RWPE2 (cell line): ENCODE measurements around the gene NEURL1.

Experiments
- ATAC-seq: fragments of 200-7000 bp; cut with Tn5 transposase; 3 replicates; pipeline ENCODE4 v1.9.1; 2021; ENCODE audit warnings: low read depth
- DNase-seq: peaks from one replicate; pipeline ENCODE4 v3.0.0-alpha.2; 2020; ENCODE audit warnings: low spot score
- H3K27ac ChIP-seq: fragments of 450-650 bp; 2 replicates; pipeline ENCODE4 v1.5.1; 2017; ENCODE audit warnings: mild to moderate bottlenecking; ENCODE audit not compliant: poor library complexity, severe bottlenecking
- H3K27me3 ChIP-seq: fragments of 250-450 bp; sonication (Bioruptor Pico); 2 replicates; pipeline ENCODE4 v1.5.1; 2021; ENCODE audit warnings: mild to moderate bottlenecking, moderate library complexity; ENCODE audit not compliant: insufficient read depth, poor library complexity, severe bottlenecking
- H3K36me3 ChIP-seq: fragments of 250-450 bp; sonication (Bioruptor Pico); 2 replicates; pipeline ENCODE4 v1.5.1; 2020; ENCODE audit warnings: low read depth, mild to moderate bottlenecking, moderate library complexity
- H3K4me1 ChIP-seq: fragments of 250-450 bp; sonication (Bioruptor Pico); 2 replicates; pipeline ENCODE4 v1.5.1; 2021; ENCODE audit warnings: mild to moderate bottlenecking, moderate library complexity; ENCODE audit not compliant: insufficient read depth, poor library complexity, severe bottlenecking
- H3K4me3 ChIP-seq: fragments of 250-450 bp; sonication (Bioruptor Pico); 2 replicates; pipeline ENCODE4 v1.5.1; 2021; ENCODE audit warnings: mild to moderate bottlenecking, moderate library complexity; ENCODE audit not compliant: severe bottlenecking
- H3K9me3 ChIP-seq: fragments of 250-450 bp; sonication (Bioruptor Pico); 2 replicates; pipeline ENCODE4 v1.5.1; 2021; ENCODE audit warnings: mild to moderate bottlenecking, moderate library complexity; ENCODE audit not compliant: severe bottlenecking
- CTCF ChIP-seq: fragments of 450-650 bp; IDR thresholded peaks from one replicate; pipeline ENCODE4 v1.5.1; 2017; ENCODE audit warnings: mild to moderate bottlenecking, moderate library complexity; ENCODE audit not compliant: poor library complexity, severe bottlenecking

NEURL1 gene

GRCh38 chr10:103622286-103622685 is 128.8 kb downstream of the NEURL1 start:
- peaks cover 33% of the 10 kb centered on the region for H3K36me3 ChIP-seq
- no peak for TF ChIP-seq CTCF

GRCh38 chr10:103622935-103623574 is 129.6 kb downstream of the NEURL1 start:
- Histone ChIP-seq H3K9me3 (no peaks in the 10 kb centered on the region), H3K27ac (no peak overlapping the region), H3K4me1 (no peaks in the 10 kb centered on the region), H3K27me3 (no peaks in the 10 kb centered on the region), H3K36me3 (peaks cover 41% of the 10 kb centered on the region), H3K4me3 (no peak overlapping the region)
- DNase-seq = no peak
- no peak for TF ChIP-seq CTCF
- ATAC-seq = no peak

More at GRCh38 chr10:103622286-103622685, 128.8 kb downstream of the NEURL1 start:
- DNase-seq (no peak), ATAC-seq (no peak)
- no peak overlapping the region for H3K27ac ChIP-seq
- H3K9me3 ChIP-seq = no peaks in the 10 kb centered on the region
- H3K27me3 ChIP-seq = no peaks in the 10 kb centered on the region
- no peak overlapping the region for H3K4me3 ChIP-seq
- no peaks in the 10 kb centered on the region for H3K4me1 ChIP-seq

- H3K4me3 ChIP-seq = no peak overlapping the region
- no peak for TF ChIP-seq CTCF
- H3K27ac ChIP-seq = no peak overlapping the region
- no peak for DNase-seq
- no peaks in the 10 kb centered on the region for H3K4me1 ChIP-seq
- no peak for ATAC-seq
- H3K9me3 ChIP-seq = no peaks in the 10 kb centered on the region
- H3K36me3 ChIP-seq = peaks cover 40% of the 10 kb centered on the region
- no peaks in the 10 kb centered on the region for H3K27me3 ChIP-seq
These were observed 132.7 kb downstream of the NEURL1 start for GRCh38 chr10:103626178-103626577.

GRCh38 chr10:103627111-103627892 is 133.8 kb downstream of the NEURL1 start:
- Histone ChIP-seq H3K36me3 (peaks cover 39% of the 10 kb centered on the region), H3K27me3 (no peaks in the 10 kb centered on the region), H3K9me3 (no peaks in the 10 kb centered on the region), H3K27ac (no peak overlapping the region), H3K4me3 (no peak overlapping the region), H3K4me1 (no peaks in the 10 kb centered on the region)
- ATAC-seq (no peak), DNase-seq (no peak)
- TF ChIP-seq CTCF = no peak

GRCh38 chr10:103627893-103628292 is 134.4 kb downstream of the NEURL1 start:
- ATAC-seq (no peak), DNase-seq (no peak)
- no peaks in the 10 kb centered on the region for H3K4me1 ChIP-seq
- peaks cover 39% of the 10 kb centered on the region for H3K36me3 ChIP-seq
- no peak for TF ChIP-seq CTCF
- H3K9me3 ChIP-seq = no peaks in the 10 kb centered on the region
- no peak overlapping the region for H3K4me3 ChIP-seq
- H3K27ac ChIP-seq = no peak overlapping the region
- no peaks in the 10 kb centered on the region for H3K27me3 ChIP-seq
